DMS79 treated with DMSO at 0.1 percent for 48 hours (cell line): Measurements from ENCODE around the gene GRIK2.
"Not testable (repeated sequence)": the region's sequence is repeated elsewhere in the genome, so short reads cannot be mapped to it uniquely, and the experiment has no call there.

Experiments used
- DNase-seq: peaks from one replicate; lab custom pipeline; 2025; lab: John Stamatoyannopoulos, UW

Gene GRIK2

GRCh38 chr6:101393251-101393828, at the start of gene GRIK2:
Gene GRIK2, plus strand, starts transcription at chr6:101393708.
- peak; percentile 65 for DNase-seq

- no peak for DNase-seq
These were observed 48.6 kb upstream of the GRIK2 start for GRCh38 chr6:101344885-101345284.

GRCh38 chr6:101348816-101349215, 44.7 kb upstream of the GRIK2 start:
- DNase-seq = no peak

- DNase-seq = not testable (repeated sequence)
These were observed 42.9 kb upstream of the GRIK2 start for GRCh38 chr6:101350631-101351030.

GRCh38 chr6:101351173-101351572, 42.3 kb upstream of the GRIK2 start:
- DNase-seq = no peak

- no peak for DNase-seq
These were observed 41.2 kb upstream of the GRIK2 start for GRCh38 chr6:101352316-101352715.

- DNase-seq = no peak
These were observed 28.3 kb upstream of the GRIK2 start for GRCh38 chr6:101365181-101365580.

GRCh38 chr6:101379926-101380325, 13.6 kb upstream of the GRIK2 start:
- DNase-seq = no peak

- no peak for DNase-seq
These were observed 12.4 kb upstream of the GRIK2 start for GRCh38 chr6:101380897-101381630.

GRCh38 chr6:101383747-101384146, 9.8 kb upstream of the GRIK2 start:
- not testable (repeated sequence) for DNase-seq

GRCh38 chr6:101386982-101387381, 6.5 kb upstream of the GRIK2 start:
- no peak for DNase-seq

- DNase-seq = no peak
These were observed 1.5 kb upstream of the GRIK2 start for GRCh38 chr6:101391772-101392585.

GRCh38 chr6:101392586-101393230, 800 bp upstream of the GRIK2 start:
- no peak for DNase-seq

- DNase-seq = no peak
These were observed 332 bp downstream of the GRIK2 start for GRCh38 chr6:101393829-101394251.

- peak; percentile 50 for DNase-seq
These were observed 1.4 kb downstream of the GRIK2 start for GRCh38 chr6:101394936-101395335.

GRCh38 chr6:101395345-101395744, 1.8 kb downstream of the GRIK2 start:
- peak; percentile 55 for DNase-seq

- DNase-seq = no peak
These were observed 3.2 kb downstream of the GRIK2 start for GRCh38 chr6:101396548-101397173.

GRCh38 chr6:101397199-101397598, 3.7 kb downstream of the GRIK2 start:
- no peak for DNase-seq

- DNase-seq = no peak
These were observed 5.5 kb downstream of the GRIK2 start for GRCh38 chr6:101398716-101399615.

GRCh38 chr6:101399616-101400162, 6.2 kb downstream of the GRIK2 start:
- no peak for DNase-seq
